ENCODE measurements around the gene EPB41.

GRCh38 chr1:28927266-28927647 lies 12.9 kb downstream of the EPB41 start:
- TF ChIP-seq CTCF (IDR thresholded peaks at IDR 0.05), result no peak
- no peak for TF ChIP-seq POLR2AphosphoS5 (IDR thresholded peaks at IDR 0.05)
- TF ChIP-seq POLR2A (IDR thresholded peaks at IDR 0.05), result no peak
- no peak for TF ChIP-seq EP300 (IDR thresholded peaks at IDR 0.05; ENCODE audit: low read depth)
